A549 (cell line): ENCODE measurements around the gene KCNH4. TPM values are rescaled to one million over a fixed set of nuclear protein-coding genes. Genes with fewer than 3 reads are reported as not detected.
A peak's percentile ranks its signal among the peaks of the same experiment; 100 is the strongest.

Experiments
- ATAC-seq, 2 experiments: fragments of 200-7000 bp in 1 of 2; fragments of >200 bp in 1 of 2; cut with Nextera tagmentation in 1 of 2; cut with Tn5 transposase in 1 of 2; 3 replicates each; pipeline versions ENCODE4 v1.8.0 to v1.9.1; 2018 to 2020; ENCODE audit warnings: mild to moderate bottlenecking in 1 of 2, moderate library complexity in 1 of 2
- CTCF ChIA-PET: fragments of 300-600 bp; sonication (Branson Sonifier 250); formaldehyde crosslinking; extraction: SDS; loops from one replicate; lab custom pipeline; 2021; ENCODE audit warnings: antibody characterized with exemption, inconsistent platforms; lab: Yijun Ruan, JAX
- POLR2A ChIA-PET: fragments of 350-600 bp; formaldehyde crosslinking; extraction: SDS; loops from one replicate; lab custom pipeline; 2021; ENCODE audit warnings: antibody characterized with exemption, inconsistent platforms; lab: Yijun Ruan, JAX
- DNase-seq, 2 experiments: peaks; one replicate each; pipeline versions ENCODE4 v3.0.0 to v3.0.0-alpha.2; 2011 to 2016; ENCODE audit warnings: low read depth in 1 of 2, low spot score in 1 of 2
- FAIRE-seq: peaks from 2 replicates; lab custom pipeline; 2011; peaks lifted over from hg19 to GRCh38; lab: Jason Lieb, UNC
- H3K27ac ChIP-seq, 2 experiments: fragments of >200 bp; sonication (Bioruptor Twin); formaldehyde crosslinking; 3 replicates each; pipeline ENCODE4 v1.5.1; 2016 to 2017
- H3K4me1 ChIP-seq: fragments of >200 bp; sonication (Bioruptor Twin); formaldehyde crosslinking; 3 replicates; pipeline ENCODE4 v1.6.1; 2016
- H3K4me2 ChIP-seq: fragments of >200 bp; sonication (Bioruptor Twin); formaldehyde crosslinking; 3 replicates; pipeline ENCODE4 v1.6.1; 2016
- H3K4me3 ChIP-seq: fragments of >200 bp; sonication (Bioruptor Twin); formaldehyde crosslinking; 3 replicates; pipeline ENCODE4 v1.5.1; 2016
- H3K9me3 ChIP-seq: fragments of >200 bp; sonication (Bioruptor Twin); formaldehyde crosslinking; 3 replicates; pipeline ENCODE4 v1.6.1; 2016
- CHD4 ChIP-seq: fragments of 200-600 bp; sonication (generic); IDR thresholded peaks from 2 replicates; pipeline ENCODE4 v1.6.1; 2016; ENCODE audit warnings: antibody characterized with exemption, mild to moderate bottlenecking, borderline replicate concordance
- CTCF ChIP-seq: fragments of >200 bp; sonication (Bioruptor Twin); formaldehyde crosslinking; IDR thresholded peaks from 3 replicates; pipeline ENCODE4 v1.5.1; 2016
- ELK1 ChIP-seq: fragments of 150-350 bp; IDR thresholded peaks from 2 replicates; pipeline ENCODE4 v1.6.1; 2014; ENCODE audit warnings: low read depth, mild to moderate bottlenecking, low read length
- FOSL2 ChIP-seq, 2 experiments: fragments of 450-650 bp in 1 of 2; fragments of >200 bp in 1 of 2; sonication (Bioruptor Twin) in 1 of 2; formaldehyde crosslinking; IDR thresholded peaks; 2 replicates each; pipeline versions ENCODE4 v1.5.0 to v1.6.1; 2016 to 2020; ENCODE audit warnings: mild to moderate bottlenecking in 1 of 2, moderate library complexity in 1 of 2
- HOXA7 ChIP-seq: fragments of 250-450 bp; sonication (Bioruptor Pico); IDR thresholded peaks from 2 replicates; pipeline ENCODE4 v1.5.0; 2020; ENCODE audit warnings: mild to moderate bottlenecking, moderate library complexity
- JUN ChIP-seq, 2 experiments: fragments of >200 bp; sonication (Bioruptor Twin); formaldehyde crosslinking; IDR thresholded peaks; 2 replicates in 1 of 2; 3 replicates in 1 of 2; pipeline ENCODE4 v1.6.1; 2016 to 2017
- MYC ChIP-seq: IDR thresholded peaks from 2 replicates; pipeline ENCODE4 v1.6.1; 2012; ENCODE audit warnings: mild to moderate bottlenecking, inconsistent platforms, low read length, improper control_type of control experiment, borderline replicate concordance
- NR3C1 ChIP-seq: fragments of >200 bp; sonication (Bioruptor Twin); formaldehyde crosslinking; IDR thresholded peaks from 3 replicates; pipeline ENCODE4 v1.6.1; 2017
- PHF8 ChIP-seq: fragments of 200-600 bp; sonication (generic); IDR thresholded peaks from 2 replicates; pipeline ENCODE4 v1.6.1; 2016; ENCODE audit warnings: low read depth, mild to moderate bottlenecking, antibody characterized with exemption, moderate library complexity, borderline replicate concordance
- RAD21 ChIP-seq, 2 experiments: fragments of >200 bp in 1 of 2; sonication (Bioruptor Twin) in 1 of 2; formaldehyde crosslinking in 1 of 2; IDR thresholded peaks in 1 of 2; conservative IDR thresholded peaks in 1 of 2; 2 replicates in 1 of 2; 3 replicates in 1 of 2; pipeline ENCODE4 v1.6.1; 2012 to 2018; ENCODE audit warnings: inconsistent platforms in 1 of 2
- SMC3 ChIP-seq: fragments of >200 bp; sonication (Bioruptor Twin); formaldehyde crosslinking; IDR thresholded peaks from 3 replicates; pipeline ENCODE4 v1.6.1; 2018; ENCODE audit warnings: inconsistent platforms
- SREBF2 ChIP-seq: fragments of 450-650 bp; IDR thresholded peaks from 2 replicates; pipeline ENCODE4 v1.6.1; 2014; ENCODE audit warnings: mild to moderate bottlenecking, moderate library complexity
- USF2 ChIP-seq: fragments of 450-650 bp; IDR thresholded peaks from 2 replicates; pipeline ENCODE4 v1.6.1; 2014; ENCODE audit warnings: antibody characterized with exemption
- ZFP36 ChIP-seq: fragments of 450-650 bp; IDR thresholded peaks from 2 replicates; pipeline ENCODE4 v1.6.1; 2014; ENCODE audit warnings: borderline replicate concordance; ENCODE audit not compliant: partially characterized antibody
- WGBS: methylation state at CpG from one replicate; pipeline ENCODE4 v1.1.6; 2017; ENCODE audit errors: missing lambda C conversion rate; 5-methylcytosine and 5-hydroxymethylcytosine counted together
- polyA plus RNA-seq, 4 experiments: library from polyadenylated mRNA; depleted of rRNA in 3 of 4; stranded (reverse); fragments of >200 nt; fragmentation: RNase III in 1 of 4; extraction: RNeasy Plus Mini Kit Qiagen cat#74134 plus additional on column Dnase treatment in 1 of 4; gene quantifications; 2 replicates in 3 of 4; 3 replicates in 1 of 4; pipeline ENCODE4 v1.2.3, GENCODE V29; 2011 to 2017

The KCNH4 gene
- polyA plus RNA-seq, 2 of the 4 experiments (the other 2 are of a cell fraction), result 0.25 to 0.37 TPM

GRCh38 chr17:42165751-42166150 is 15.2 kb downstream of the KCNH4 start:
- WGBS, result 79% methylated on average over 6 of the region's 6 CpGs
- ATAC-seq, result no peak

GRCh38 chr17:42163696-42164407 is 17.1 kb downstream of the KCNH4 start:
- H3K4me1 ChIP-seq, result no peaks in the 10 kb centered on the region
- H3K4me3 ChIP-seq, result no peak overlapping the region
- ChIA-PET POLR2A (no interaction called here), CTCF (interaction anchor here (0.5 to 2.1 kb wide), 7 partner anchors 15 to 443 kb away, joined by 3 to 12 read pairs (median 4); partner anchors contain the start of genes GHDC and HCRT)
- no peak overlapping the region for H3K4me2 ChIP-seq
- DNase-seq (no peak), ATAC-seq (peak in 1 of 2 experiments; percentile 8; a peak in 1 of 6 replicates), FAIRE-seq (no peak)
- H3K27ac ChIP-seq, result no peak overlapping the region
- no peaks in the 10 kb centered on the region for H3K9me3 ChIP-seq
- TF ChIP-seq SREBF2, result no peak
- TF ChIP-seq CHD4, result no peak
- TF ChIP-seq MYC, result no peak
- 76% methylated on average over 22 of the region's 22 CpGs for WGBS

More at GRCh38 chr17:42165751-42166150, 15.2 kb downstream of the KCNH4 start:
- CTCF ChIA-PET, result interaction anchor here (0.9 to 4.1 kb wide), 4 partner anchors 9 to 141 kb away, joined by 3 to 17 read pairs (median 9); partner anchors contain the start of gene KCNH4
- Histone ChIP-seq H3K9me3 (no peaks in the 10 kb centered on the region), H3K4me1 (no peaks in the 10 kb centered on the region), H3K4me2 (no peak overlapping the region), H3K4me3 (no peak overlapping the region), H3K27ac (no peak overlapping the region)
- no peak for TF ChIP-seq SMC3
- no peak for FAIRE-seq
- DNase-seq, result no peak
- POLR2A ChIA-PET, result no interaction called here

- Histone ChIP-seq H3K4me1 (no peaks in the 10 kb centered on the region), H3K4me3 (no peak overlapping the region), H3K27ac (no peak overlapping the region), H3K4me2 (no peak overlapping the region), H3K9me3 (no peaks in the 10 kb centered on the region)
- TF ChIP-seq CTCF (peak; percentile 39), RAD21 (conservative IDR thresholded peaks at IDR 0.05 in 1 of 2, IDR thresholded peaks at IDR 0.05 in 1 of 2) (peak in 1 of 2 experiments; percentile 42; a peak in 1 of 5 replicates), USF2 (no peak)
- FAIRE-seq (no peak), DNase-seq (peak; percentile 49 to 53), ATAC-seq (peak in 1 of 2 experiments; percentile 67; a peak in 3 of 6 replicates)
- CTCF ChIA-PET, result interaction anchor here (0.9 to 2.1 kb wide), 6 partner anchors 16 to 43 kb away, joined by 3 to 12 read pairs (median 4); partner anchors contain the start of genes GHDC and HCRT
- POLR2A ChIA-PET, result no interaction called here
- 58% methylated on average over 8 of the region's 8 CpGs for WGBS
These were observed 17.8 kb downstream of the KCNH4 start for GRCh38 chr17:42163113-42163512.

- H3K9me3 ChIP-seq, result no peaks in the 10 kb centered on the region
- peaks cover 2% of the 10 kb centered on the region; the same call in 1 of the 3 replicates for H3K4me1 ChIP-seq
- ATAC-seq (no peak), FAIRE-seq (no peak), DNase-seq (no peak)
- ChIA-PET CTCF (interaction anchor here (0.5 to 2.3 kb wide), 5 partner anchors 8 to 62 kb away, joined by 3 to 6 read pairs (median 4); partner anchors contain the start of gene HCRT), POLR2A (no interaction called here)
- TF ChIP-seq HOXA7 (no peak), FOSL2 (IDR thresholded peaks at IDR 0.05) (no peak), FOSL2 (CRISPR knock-in tag; IDR thresholded peaks at IDR 0.05) (no peak), NR3C1 (no peak), PHF8 (no peak), ZFP36 (no peak), ELK1 (no peak), JUN (IDR thresholded peaks at IDR 0.05) (no peak)
- 96% methylated on average over 7 of the region's 7 CpGs for WGBS
- H3K27ac ChIP-seq, result no peak overlapping the region
- no peak overlapping the region for H3K4me3 ChIP-seq
- H3K4me2 ChIP-seq, result no peak overlapping the region
These were observed 20.4 kb downstream of the KCNH4 start for GRCh38 chr17:42160531-42160910.
